B cell (primary cell): Measurements from ENCODE around the gene CSE1L. TPM values are rescaled to one million over a fixed set of nuclear protein-coding genes. Genes with fewer than 3 reads are reported as not detected.
A peak's percentile ranks its signal among the peaks of the same experiment; 100 is the strongest.

Source experiments
- ATAC-seq: fragments of 200-7000 bp; cut with Tn5 transposase; one replicate; pipeline ENCODE4 v1.10.0; 2021; ENCODE audit warnings: low read depth, mild to moderate bottlenecking, moderate number of reproducible peaks, moderate library complexity
- CTCF ChIA-PET: fragments of 350-600 bp; sonication (Branson Sonifier 250); formaldehyde crosslinking; loops from one replicate; lab custom pipeline; 2021; ENCODE audit warnings: antibody characterized with exemption, inconsistent platforms; lab: Charles Lee
- POLR2A ChIA-PET: fragments of 350-600 bp; sonication (Branson Sonifier 250); formaldehyde crosslinking; loops from one replicate; lab custom pipeline; 2021; ENCODE audit warnings: antibody characterized with exemption; lab: Charles Lee
- DNase-seq: peaks from one replicate; pipeline ENCODE4 v3.0.0; 2013
- H2AFZ ChIP-seq: 2 replicates; pipeline ENCODE4 v1.6.1; 2012; ENCODE audit warnings: mild to moderate bottlenecking, low read depth, low read length; ENCODE audit not compliant: insufficient read depth, poor library complexity, severe bottlenecking
- H3K27ac ChIP-seq, 2 donors: 1 replicate in 1 of 2; 2 replicates in 1 of 2; pipeline ENCODE4 v1.5.1; 2012 to 2013; ENCODE audit warnings: low read length in 2 of 2, mild to moderate bottlenecking in 2 of 2, moderate library complexity in 1 of 2
- H3K27me3 ChIP-seq, 4 experiments: fragments of 200-600 bp in 1 of 4; sonication (generic) in 1 of 4; replicated peaks in 1 of 4; 1 replicate in 2 of 4; 2 replicates in 2 of 4; pipeline versions ENCODE4 v1.6.1 to v1.7.0; 2013 to 2016; ENCODE audit warnings: low read length in 3 of 4, mild to moderate bottlenecking in 2 of 4, mixed read lengths in 1 of 4, moderate library complexity in 1 of 4; ENCODE audit not compliant: insufficient read depth in 4 of 4, control insufficient read depth in 3 of 4; ENCODE audit errors: control extremely low read depth in 1 of 4
- H3K36me3 ChIP-seq, 2 experiments: replicated peaks in 1 of 2; 1 replicate in 1 of 2; 2 replicates in 1 of 2; pipeline versions ENCODE4 v1.6.1 to v1.7.1; 2013; ENCODE audit warnings: low read length in 1 of 2; ENCODE audit not compliant: insufficient read depth in 2 of 2, control insufficient read depth in 1 of 2; ENCODE audit errors: control extremely low read depth in 1 of 2, extremely low read depth in 1 of 2
- H3K4me1 ChIP-seq, 2 donors: fragments of 200-600 bp in 1 of 2; sonication (generic) in 1 of 2; 1 replicate in 1 of 2; 2 replicates in 1 of 2; pipeline versions ENCODE4 v1.5.1 to v1.6.1; 2013 to 2017; ENCODE audit warnings: low read length in 2 of 2; ENCODE audit not compliant: control insufficient read depth in 2 of 2, insufficient read depth in 2 of 2
- H3K4me2 ChIP-seq: replicated peaks from 2 replicates; pipeline ENCODE3; 2012; ENCODE audit warnings: mild to moderate bottlenecking, low read depth, low read length; ENCODE audit not compliant: poor library complexity, severe bottlenecking
- H3K4me3 ChIP-seq, 5 experiments: fragments of 200-600 bp in 1 of 5; sonication (generic) in 1 of 5; 1 replicate in 3 of 5; 2 replicates in 2 of 5; pipeline versions ENCODE4 v1.5.1 to v1.7.0; 2011 to 2016; ENCODE audit warnings: low read length in 4 of 5, mild to moderate bottlenecking in 4 of 5, low read depth in 2 of 5, control low read depth in 1 of 5, moderate library complexity in 1 of 5; ENCODE audit not compliant: insufficient read depth in 1 of 5; ENCODE audit errors: control extremely low read depth in 1 of 5, extremely low read depth in 1 of 5
- H3K79me2 ChIP-seq: fragments of 200-600 bp; sonication (generic); one replicate; pipeline ENCODE4 v1.6.0; 2016; ENCODE audit warnings: low read length; ENCODE audit not compliant: control insufficient read depth, insufficient read depth
- H3K9ac ChIP-seq: fragments of 200-600 bp; sonication (generic); 2 replicates; pipeline ENCODE4 v1.6.1; 2017; ENCODE audit warnings: mild to moderate bottlenecking, low read length, moderate library complexity
- H3K9me3 ChIP-seq, 3 donors: one replicate each; pipeline versions ENCODE4 v1.6.1 to v1.7.1; 2013; ENCODE audit warnings: low read length in 2 of 3; ENCODE audit not compliant: control insufficient read depth in 2 of 3, insufficient read depth in 1 of 3; ENCODE audit errors: control extremely low read depth in 1 of 3
- H4K20me1 ChIP-seq: 2 replicates; pipeline ENCODE4 v1.6.0; 2012; ENCODE audit warnings: mild to moderate bottlenecking, low read length; ENCODE audit not compliant: insufficient read depth, control insufficient read depth, poor library complexity, severe bottlenecking
- H3K27ac Mint-ChIP-seq: one replicate; pipeline ENCODE4 v1.8.0; 2021; ENCODE audit warnings: mixed read lengths
- H3K27me3 Mint-ChIP-seq: one replicate; pipeline ENCODE4 v1.8.0; 2021; ENCODE audit warnings: mixed read lengths
- H3K4me1 Mint-ChIP-seq: one replicate; pipeline ENCODE4 v1.8.0; 2021; ENCODE audit warnings: mixed read lengths
- H3K4me3 Mint-ChIP-seq: one replicate; pipeline ENCODE4 v1.8.0; 2021; ENCODE audit warnings: mixed read lengths
- H3K9me3 Mint-ChIP-seq: one replicate; pipeline ENCODE4 v1.8.0; 2022; ENCODE audit warnings: mixed read lengths; ENCODE audit not compliant: insufficient read depth
- CTCF ChIP-seq: fragments of 200-600 bp; IDR thresholded peaks from one replicate; pipeline ENCODE4 v1.8.0; 2022; ENCODE audit warnings: antibody characterized with exemption, mild to moderate bottlenecking
- EZH2 ChIP-seq: IDR thresholded peaks from 2 replicates; pipeline ENCODE4 v1.6.1; 2012; ENCODE audit warnings: borderline replicate concordance, low read depth, mild to moderate bottlenecking, moderate library complexity, low read length; ENCODE audit not compliant: insufficient read depth, poor library complexity, severe bottlenecking
- WGBS: methylation state at CpG from one replicate; pipeline ENCODE4 v1.1.5; 2013; ENCODE audit warnings: missing lambda C conversion rate; ENCODE audit not compliant: insufficient coverage; 5-methylcytosine and 5-hydroxymethylcytosine counted together
- intact Hi-C: fragments of 100-400 bp; cut with micrococcal nuclease; formaldehyde crosslinking; loops from one replicate; pipeline ENCODE4 v1.10.0; 2022
- polyA plus RNA-seq: library from polyadenylated mRNA; depleted of rRNA; stranded (reverse); fragments of >200 nt; gene quantifications from 2 replicates; pipeline ENCODE4 v1.2.3, GENCODE V29; 2012
- total RNA-seq, 2 donors: library from RNA; stranded (reverse); fragments of 120-200 nt in 1 of 2; gene quantifications; 1 replicate in 1 of 2; 2 replicates in 1 of 2; pipeline versions ENCODE4 v1.2.3 to v1.2.4, GENCODE V29; 2013 to 2022

Gene CSE1L
- total and polyA plus RNA-seq, 2 donors (not counting 1 experiment from before 2014, with no cell fraction given), result 7.6 to 38.0 TPM

DNA sequence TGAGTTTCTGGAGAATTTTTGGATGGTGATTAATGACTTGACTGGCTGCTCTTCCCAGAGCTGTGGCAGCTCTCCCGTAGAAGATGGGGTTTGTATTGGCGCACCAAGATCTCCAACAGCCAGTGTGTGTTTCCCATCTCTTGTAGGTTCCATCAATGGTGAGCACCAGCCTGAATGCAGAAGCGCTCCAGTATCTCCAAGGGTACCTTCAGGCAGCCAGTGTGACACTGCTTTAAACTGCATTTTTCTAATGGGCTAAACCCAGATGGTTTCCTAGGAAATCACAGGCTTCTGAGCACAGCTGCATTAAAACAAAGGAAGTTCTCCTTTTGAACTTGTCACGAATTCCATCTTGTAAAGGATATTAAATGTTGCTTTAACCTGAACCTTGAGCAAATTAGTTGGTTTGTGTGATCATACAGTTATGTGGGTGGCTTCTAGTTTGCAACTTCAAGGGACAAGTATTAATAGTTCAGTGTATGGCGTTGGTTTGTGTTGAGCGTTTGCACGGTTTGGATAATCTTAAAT, 50.2 kb downstream of the CSE1L start:
- H3K4me1 Mint-ChIP-seq, result peaks cover 23% of the 10 kb centered on the region
- peaks cover 8 to 55% of the 10 kb centered on the region in 2 experiments for H3K36me3 ChIP-seq
- H3K27me3 ChIP-seq, result no peaks in the 10 kb centered on the region
- no peaks in the 10 kb centered on the region for H3K9me3 Mint-ChIP-seq
- TF ChIP-seq CTCF, result no peak
- TF ChIP-seq EZH2, result no peak
- no peak overlapping the region for H3K27ac ChIP-seq
- H3K4me3 ChIP-seq, result no peak overlapping the region
- CTCF ChIA-PET, result no interaction called here
- 100% methylated on average over 6 of the region's 7 CpGs for WGBS
- H3K9ac ChIP-seq, result no peak overlapping the region
- no peaks in the 10 kb centered on the region for H3K9me3 ChIP-seq
- H3K79me2 ChIP-seq, result peaks cover 3% of the 10 kb centered on the region
- H4K20me1 ChIP-seq, result no peaks in the 10 kb centered on the region
- DNase-seq (no peak), ATAC-seq (no peak)
- peak overlapping the region; percentile 0 for H3K27ac Mint-ChIP-seq
- POLR2A ChIA-PET, result no interaction called here
- peaks cover 19 to 23% of the 10 kb centered on the region in 2 donors for H3K4me1 ChIP-seq
- H2AFZ ChIP-seq, result no peak overlapping the region
- H3K27me3 Mint-ChIP-seq, result no peaks in the 10 kb centered on the region
- no peak overlapping the region for H3K4me2 ChIP-seq
- intact Hi-C loops, result no loop called here
- H3K4me3 Mint-ChIP-seq, result no peak overlapping the region

GRCh38 chr20:49097159-49097558, 51.0 kb downstream of the CSE1L start:
- H3K4me3 Mint-ChIP-seq, result no peak overlapping the region
- no peaks in the 10 kb centered on the region for H3K9me3 Mint-ChIP-seq
- H3K36me3 ChIP-seq, result peaks cover 8 to 51% of the 10 kb centered on the region in 2 experiments
- H3K4me1 ChIP-seq, result peaks cover 21 to 29% of the 10 kb centered on the region in 2 donors
- 97% methylated on average over 6 of the region's 7 CpGs for WGBS
- H3K4me1 Mint-ChIP-seq, result peaks cover 29% of the 10 kb centered on the region
- POLR2A ChIA-PET, result no interaction called here
- no peaks in the 10 kb centered on the region for H3K27me3 Mint-ChIP-seq
- H3K4me3 ChIP-seq, result no peak overlapping the region
- no peaks in the 10 kb centered on the region for H4K20me1 ChIP-seq
- CTCF ChIA-PET, result interaction anchor here (0.7 kb wide), 1 partner anchor 9 kb away, joined by 3 read pairs; no protein-coding TSS in a partner anchor
- peaks cover 3% of the 10 kb centered on the region for H3K79me2 ChIP-seq
- no peaks in the 10 kb centered on the region for H3K27me3 ChIP-seq
- ATAC-seq, result no peak
- H3K9me3 ChIP-seq, result no peaks in the 10 kb centered on the region
- no peak overlapping the region for H3K9ac ChIP-seq
- intact Hi-C loops, result no loop called here
- H3K4me2 ChIP-seq, result no peak overlapping the region
- H3K27ac ChIP-seq, result peak overlapping the region in 1 of 2 donors; percentile 9
- DNase-seq, result no peak
- no peak overlapping the region for H2AFZ ChIP-seq
- no peak for TF ChIP-seq EZH2
- TF ChIP-seq CTCF, result no peak
- no peak overlapping the region for H3K27ac Mint-ChIP-seq
